ENCODE results near the gene SMKR1.
"Not testable (repeated sequence)": the region's sequence is repeated elsewhere in the genome, so short reads cannot be mapped to it uniquely, and the experiment has no call there.

The SMKR1 gene

DNA sequence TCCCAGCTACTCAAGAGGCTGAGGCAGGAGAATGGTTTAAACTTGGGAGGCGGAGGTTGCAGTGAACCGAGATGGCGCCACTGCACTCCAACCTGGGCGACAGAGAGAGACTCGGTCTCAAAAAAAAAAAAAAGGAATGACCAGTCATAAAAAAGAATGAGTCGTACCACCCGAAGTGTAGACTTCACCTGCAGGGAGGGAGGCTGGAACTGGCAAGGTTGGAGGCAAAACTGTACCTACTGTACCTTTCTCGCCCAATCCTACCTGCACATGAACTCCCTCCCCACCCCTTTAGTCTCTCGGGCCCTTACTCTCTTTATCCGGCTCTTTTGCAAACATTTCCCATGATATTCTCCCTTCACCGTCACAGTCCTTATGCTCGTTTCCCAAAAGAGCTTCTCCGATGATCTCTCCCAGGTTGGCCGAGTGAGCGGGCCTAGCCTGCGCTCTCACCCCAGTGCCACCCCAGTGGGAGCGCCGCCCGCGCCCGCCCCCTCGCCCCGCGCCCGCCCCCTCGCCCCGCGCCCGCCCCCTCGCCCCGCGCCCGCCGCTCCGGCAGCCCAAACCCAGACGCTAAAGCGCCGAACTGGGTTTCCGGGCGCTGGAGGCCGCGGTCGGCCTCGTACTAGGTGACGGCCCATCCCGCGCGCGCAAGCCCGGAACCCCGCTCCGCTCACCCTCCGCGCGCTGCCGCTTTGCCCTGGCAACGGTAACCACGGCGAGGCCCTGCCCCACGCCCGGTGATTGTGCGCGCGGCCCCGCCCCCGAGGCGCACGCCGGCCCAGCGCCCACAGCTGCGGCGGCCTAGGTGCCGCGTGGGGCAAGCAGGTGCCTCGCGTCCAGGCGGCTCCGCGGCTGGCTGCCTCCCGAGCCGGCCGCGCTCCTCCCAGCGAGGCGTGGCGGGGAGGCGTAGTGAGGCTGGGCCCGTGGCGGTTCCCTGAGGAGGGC lies at the start of gene SMKR1:
SMKR1 (plus strand) TSS at position 772 of the 948 bp plus-strand sequence. CDS start 294 bp downstream, outside the sequence.
- peak; percentile 90 for DNase-seq

GRCh38 chr7:129452589-129453231 lies 49.6 kb upstream of the SMKR1 start:
- no peak for DNase-seq

- DNase-seq: no peak
Observed at GRCh38 chr7:129453510-129454248, 48.7 kb upstream of the SMKR1 start.

DNA sequence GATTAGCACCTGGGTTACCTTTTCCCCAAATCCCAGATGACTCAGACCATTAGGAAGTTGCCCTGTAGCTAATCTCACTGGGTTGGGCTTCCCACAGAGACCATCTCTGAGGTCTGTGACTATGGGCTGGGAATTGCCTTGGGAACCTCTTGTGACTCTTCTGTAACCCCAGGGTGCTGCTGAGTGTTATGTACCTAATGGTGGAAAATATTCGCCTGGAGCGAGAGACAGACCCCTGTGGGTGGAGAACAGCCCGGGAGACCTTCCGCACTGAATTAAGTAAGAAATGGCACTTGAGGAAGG lies 48.1 kb upstream of the SMKR1 start:
- no peak for DNase-seq

DNA sequence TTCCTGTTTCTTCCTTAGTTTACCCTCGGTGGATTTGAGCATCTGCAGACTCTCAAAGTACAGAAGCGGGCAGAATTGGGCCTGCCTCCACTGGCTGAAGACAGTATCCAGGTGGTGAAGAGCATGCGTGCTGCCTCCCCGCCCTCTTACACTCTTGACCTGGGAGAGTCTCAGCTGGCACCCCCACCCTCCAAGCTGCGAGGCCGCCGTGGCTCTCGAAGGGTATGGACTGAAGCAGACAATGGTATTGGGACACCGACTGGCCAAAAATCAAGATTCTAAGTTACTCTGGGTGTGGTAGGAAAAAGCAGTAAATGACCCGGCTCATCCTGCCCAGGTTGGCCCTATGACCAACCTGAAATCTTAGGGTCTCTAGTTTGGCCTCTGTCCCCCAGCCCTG lies 45.9 kb upstream of the SMKR1 start:
- DNase-seq: no peak

DNA sequence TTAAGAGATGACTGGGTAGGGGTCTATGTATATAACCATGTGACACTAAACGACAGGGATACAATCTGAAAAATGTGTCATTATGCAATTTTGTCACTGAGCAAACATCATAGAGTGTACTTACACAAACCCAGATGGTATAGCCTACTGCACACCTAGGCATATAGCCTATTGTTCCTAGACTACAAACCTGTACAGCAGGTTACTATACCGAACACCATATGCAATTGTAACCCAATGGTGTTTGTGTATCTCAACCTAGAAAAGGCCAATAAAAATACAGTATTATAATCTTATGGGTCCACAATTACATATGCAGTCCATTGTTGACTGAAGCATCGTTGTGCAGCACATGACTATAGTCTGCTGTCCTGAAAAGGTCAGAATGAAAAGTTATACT lies 45.2 kb upstream of the SMKR1 start:
- no peak for DNase-seq

GRCh38 chr7:129458171-129458570 lies 44.2 kb upstream of the SMKR1 start:
- no peak for DNase-seq

DNA sequence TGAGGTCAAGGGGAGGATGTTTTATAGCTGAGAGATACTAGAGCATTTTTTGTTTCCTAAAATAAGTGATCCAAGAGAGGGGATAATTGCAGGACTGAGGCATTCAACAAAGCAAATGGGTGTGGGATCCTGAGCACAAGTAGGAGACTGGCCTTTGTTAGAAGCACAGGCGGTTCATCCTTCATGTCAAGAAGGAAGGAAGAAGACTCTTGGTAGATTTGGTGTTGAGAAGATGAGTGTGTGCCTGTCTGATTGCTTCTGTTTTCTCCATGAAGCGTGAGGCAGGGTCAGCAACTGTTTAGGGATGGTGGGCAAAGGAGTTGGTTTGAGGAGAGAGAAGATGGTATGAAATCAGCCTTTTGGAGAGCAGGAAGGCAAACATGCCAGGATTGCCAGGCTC lies 40.5 kb upstream of the SMKR1 start:
- no peak for DNase-seq

DNA sequence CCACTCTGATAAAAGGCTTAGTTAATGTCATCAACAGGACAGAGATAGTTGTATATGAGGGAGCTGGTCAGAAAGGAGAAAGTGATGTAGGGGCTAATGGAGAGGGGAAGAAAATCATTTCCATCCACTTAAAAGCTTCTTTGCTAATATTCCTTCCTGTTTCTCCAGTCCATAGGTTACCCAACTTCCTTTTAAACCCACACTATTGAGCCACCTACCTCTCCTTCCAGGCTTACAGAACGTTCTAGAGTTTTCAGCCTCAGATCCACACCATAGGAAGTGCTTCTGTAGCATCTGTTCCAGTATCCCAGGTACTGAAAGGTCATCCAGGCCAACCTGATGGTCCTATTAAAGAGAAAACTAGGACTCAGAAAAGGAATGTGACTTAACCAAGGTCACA lies 39.9 kb upstream of the SMKR1 start:
- no peak for DNase-seq

GRCh38 chr7:129464194-129464593 lies 38.1 kb upstream of the SMKR1 start:
- DNase-seq: no peak

DNA sequence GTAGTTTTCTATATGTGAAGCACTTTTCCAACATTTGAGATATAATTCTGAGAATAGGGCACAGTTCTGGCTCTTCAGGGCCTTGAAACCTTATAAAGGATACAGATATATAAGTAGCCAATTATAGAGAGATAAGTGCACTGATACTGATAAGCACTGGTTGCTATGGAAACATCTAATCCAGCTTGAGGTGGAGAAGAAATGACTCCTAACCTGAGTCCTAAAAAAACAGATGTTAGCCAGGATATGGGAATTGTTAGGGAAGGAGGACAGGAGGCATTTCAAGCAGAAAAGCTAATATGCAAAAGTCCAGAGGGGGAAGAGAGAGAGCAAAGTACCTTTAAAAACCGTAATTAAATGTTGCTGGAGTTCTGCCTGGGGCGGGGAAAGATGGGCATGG lies 37.3 kb upstream of the SMKR1 start:
- DNase-seq: no peak

DNA sequence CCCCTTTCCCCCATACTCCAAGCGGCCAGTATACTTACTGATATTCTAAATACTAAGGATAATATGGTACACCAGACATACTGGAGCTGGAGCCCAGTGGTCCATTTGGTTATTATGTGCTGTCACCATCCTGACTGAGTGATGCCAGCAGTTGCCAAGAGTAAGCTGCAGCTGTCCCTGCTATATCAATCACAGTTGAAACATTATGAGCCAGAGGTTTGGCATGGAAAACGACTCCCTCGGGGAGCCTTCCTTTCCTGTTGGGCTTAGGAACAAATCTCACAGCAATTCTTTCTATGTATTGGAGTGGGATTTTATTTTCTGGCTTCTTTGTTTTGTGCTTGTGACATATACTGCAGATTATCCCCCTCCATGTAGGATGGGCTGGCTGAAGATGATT lies 35.5 kb upstream of the SMKR1 start:
- DNase-seq: no peak

DNA sequence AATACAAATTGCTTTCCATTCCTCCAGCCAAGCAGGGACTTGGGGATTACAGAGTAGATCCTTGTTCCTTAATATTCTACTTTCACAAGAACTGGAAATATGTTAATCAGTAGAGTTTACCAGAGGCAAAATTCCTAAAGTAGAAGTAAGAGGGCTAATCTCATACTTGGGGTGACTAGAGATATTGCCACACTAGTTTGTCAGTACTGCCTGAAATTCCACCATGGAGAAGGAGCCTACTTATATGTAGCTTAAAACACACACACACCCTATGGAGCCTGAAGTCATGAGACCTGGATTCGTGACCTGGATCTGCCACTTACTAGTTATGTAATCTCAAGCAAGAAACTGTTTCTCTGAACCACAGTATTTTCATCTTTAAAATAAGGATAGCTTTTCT lies 34.2 kb upstream of the SMKR1 start:
- DNase-seq: no peak

DNA sequence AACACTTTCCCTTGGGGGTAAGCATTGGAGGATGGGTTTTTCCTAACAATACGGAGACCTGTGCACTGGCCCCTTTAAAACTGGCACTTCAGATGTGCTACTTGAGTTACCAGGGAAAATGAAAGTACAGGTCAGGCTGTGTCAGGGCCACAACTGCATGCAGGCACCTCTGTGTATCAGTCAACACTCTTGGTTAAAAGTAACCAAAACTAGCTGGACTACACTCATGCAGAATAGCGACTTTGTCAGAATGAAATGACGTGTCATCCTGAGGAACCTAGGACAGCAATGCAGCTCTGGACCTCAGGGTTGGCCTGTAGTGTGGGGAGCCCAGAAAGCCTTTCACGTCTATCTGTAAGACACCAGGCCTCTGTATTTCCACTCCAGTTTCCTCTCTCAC lies 33.8 kb upstream of the SMKR1 start:
- no peak for DNase-seq

- no peak for DNase-seq
Observed at GRCh38 chr7:129469930-129470329, 32.4 kb upstream of the SMKR1 start.

- no peak for DNase-seq
Observed at GRCh38 chr7:129470411-129470810, 31.9 kb upstream of the SMKR1 start.

- DNase-seq: no peak
Observed at GRCh38 chr7:129471402-129471827, 30.9 kb upstream of the SMKR1 start.

DNA sequence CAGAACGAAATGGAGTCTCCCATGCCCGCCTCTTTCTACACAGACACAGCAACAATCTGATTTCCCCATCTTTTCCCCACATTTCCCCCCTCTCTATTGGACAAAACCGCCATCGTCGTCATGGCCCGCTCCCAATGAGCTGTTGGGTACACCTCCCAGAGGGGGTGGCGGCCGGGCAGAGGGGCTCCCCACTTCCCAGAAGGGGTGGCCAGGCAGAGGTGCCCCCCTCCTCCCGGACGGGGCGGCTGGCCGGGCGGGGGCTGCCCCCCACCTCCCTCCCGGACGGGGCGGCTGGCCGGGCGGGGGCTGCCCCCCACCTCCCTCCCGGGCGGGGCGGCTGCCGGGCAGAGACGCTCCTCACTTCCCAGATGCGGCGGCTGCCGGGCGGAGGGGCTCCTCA lies 26.4 kb upstream of the SMKR1 start:
- not testable (repeated sequence) for DNase-seq

DNA sequence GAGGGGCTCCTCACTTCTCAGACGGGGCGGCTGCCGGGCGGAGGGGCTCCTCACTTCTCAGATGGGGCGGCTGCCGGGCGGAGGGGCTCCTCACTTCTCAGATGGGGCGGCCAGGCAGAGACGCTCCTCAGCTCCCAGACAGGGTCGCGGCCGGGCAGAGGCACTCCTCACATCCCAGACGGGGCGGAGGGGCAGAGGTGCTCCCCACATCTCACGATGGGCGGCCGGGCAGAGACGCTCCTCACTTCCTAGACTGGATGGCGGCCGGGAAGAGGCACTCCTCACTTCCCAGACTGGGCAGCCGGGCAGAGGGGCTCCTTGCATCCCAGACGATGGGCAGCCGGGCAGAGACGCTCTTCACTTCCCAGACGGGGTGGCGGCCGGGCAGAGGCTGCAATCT lies 25.9 kb upstream of the SMKR1 start:
- not testable (repeated sequence) for DNase-seq

- no peak for DNase-seq
Observed at GRCh38 chr7:129479831-129480230, 22.5 kb upstream of the SMKR1 start.

GRCh38 chr7:129480674-129481363 lies 21.5 kb upstream of the SMKR1 start:
- no peak for DNase-seq

GRCh38 chr7:129481376-129481775 lies 21.0 kb upstream of the SMKR1 start:
- DNase-seq: not testable (repeated sequence)

DNA sequence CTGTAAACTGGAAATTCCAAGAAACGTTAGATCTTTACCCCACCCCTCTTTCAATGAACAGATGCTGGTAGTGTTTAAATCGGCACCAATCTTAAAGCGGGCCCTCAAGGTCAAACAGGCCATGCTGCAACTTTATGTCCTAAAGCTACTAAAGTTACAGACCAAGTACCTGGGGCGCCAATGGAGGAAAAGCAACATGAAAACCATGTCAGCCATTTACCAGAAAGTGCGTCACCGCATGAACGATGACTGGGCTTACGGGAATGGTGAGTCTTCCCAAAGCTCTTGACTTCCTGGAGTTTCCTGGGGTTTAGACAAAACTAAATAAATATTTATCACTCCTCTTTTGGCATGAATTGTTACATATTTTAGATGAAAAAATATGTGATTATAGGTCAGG lies 19.6 kb upstream of the SMKR1 start:
- no peak for DNase-seq

Data from NK-92 treated with Interleukin-12 subunit alpha and Interleukin-12 subunit beta, amount 100 ng/mL, for 24 hours (cell line).